HepG2 (cell line): ENCODE data around the gene PSMD3. TPM values are rescaled to one million over a fixed set of nuclear protein-coding genes. Genes with fewer than 3 reads are reported as not detected.
A peak's percentile ranks its signal among the peaks of the same experiment; 100 is the strongest.

Experiments
- DMAP1 ChIP-seq: IDR thresholded peaks from 2 replicates; pipeline ENCODE4 v1.6.1; 2016
- HDAC2 ChIP-seq: sonication (generic); formaldehyde crosslinking; IDR thresholded peaks from 2 replicates; pipeline ENCODE4 v1.4.0; 2020; ENCODE audit warnings: missing genetic modification reagents
- KLF15 ChIP-seq: sonication (generic); formaldehyde crosslinking; IDR thresholded peaks from 2 replicates; pipeline ENCODE4 v1.8.1; 2023; ENCODE audit warnings: borderline replicate concordance, mild to moderate bottlenecking, inconsistent platforms, missing genetic modification reagents, mixed read lengths
- MEF2D ChIP-seq: sonication (generic); formaldehyde crosslinking; IDR thresholded peaks from 2 replicates; pipeline ENCODE4 v1.5.1; 2020; ENCODE audit warnings: mild to moderate bottlenecking, missing genetic modification reagents
- MEIS1 ChIP-seq: sonication (generic); formaldehyde crosslinking; IDR thresholded peaks from 2 replicates; pipeline ENCODE4 v1.9.0; 2021; ENCODE audit warnings: mild to moderate bottlenecking, missing genetic modification reagents, moderate library complexity, borderline replicate concordance
- RNF2 ChIP-seq: fragments of 450-650 bp; conservative IDR thresholded peaks from 2 replicates; pipeline ENCODE4 v1.6.1; 2016; ENCODE audit warnings: low read depth
- SOX13 ChIP-seq, 3 experiments: fragments of 450-650 bp in 1 of 3; sonication (generic) in 1 of 3; formaldehyde crosslinking in 1 of 3; IDR thresholded peaks in 2 of 3; conservative IDR thresholded peaks in 1 of 3; 2 replicates each; pipeline versions ENCODE4 v1.5.0 to v1.6.1; 2016 to 2020; ENCODE audit warnings: antibody characterized with exemption in 1 of 3, mild to moderate bottlenecking in 1 of 3, missing compliant biosample characterization in 1 of 3, missing genetic modification reagents in 1 of 3, moderate library complexity in 1 of 3
- TIGD3 ChIP-seq: sonication (generic); formaldehyde crosslinking; IDR thresholded peaks from 2 replicates; pipeline ENCODE4 v1.5.1; 2020; ENCODE audit warnings: mild to moderate bottlenecking, missing genetic modification reagents, borderline replicate concordance
- ZNF280D ChIP-seq: sonication (generic); formaldehyde crosslinking; IDR thresholded peaks from 2 replicates; pipeline ENCODE4 v1.5.1; 2020; ENCODE audit warnings: mild to moderate bottlenecking, missing genetic modification reagents
- ZNF546 ChIP-seq: sonication (generic); formaldehyde crosslinking; conservative IDR thresholded peaks from 2 replicates; pipeline ENCODE4 v1.8.1; 2023; ENCODE audit warnings: mild to moderate bottlenecking, missing genetic modification reagents
- ZNF644 ChIP-seq: IDR thresholded peaks from 2 replicates; pipeline ENCODE4 v1.6.1; 2016; ENCODE audit warnings: low read depth
- ZSCAN9 ChIP-seq: IDR thresholded peaks from 2 replicates; pipeline ENCODE4 v1.6.1; 2016; ENCODE audit warnings: borderline replicate concordance
- polyA plus RNA-seq, 8 experiments: library from polyadenylated mRNA; depleted of rRNA in 3 of 8; stranded (reverse) in 7 of 8; unstranded in 1 of 8; fragments of >200 nt; fragmentation: Illumina TruSeq in 4 of 8; extraction: Trizol in 4 of 8; gene quantifications; 2 replicates each; pipeline versions ENCODE4 v1.2.1 to v1.2.3, GENCODE V29; 2011 to 2016; ENCODE audit warnings: low read depth in 4 of 8, missing spikeins in 1 of 8, mixed read lengths in 1 of 8; ENCODE audit not compliant: insufficient read depth in 1 of 8
- total RNA-seq, 5 experiments: library from RNA; depleted of rRNA; stranded (reverse); fragments of >200 nt; fragmentation: Illumina TruSeq; extraction: Trizol; gene quantifications; 2 replicates each; pipeline ENCODE4 v1.2.3, GENCODE V29; 2016; ENCODE audit warnings: low read depth in 1 of 5
- TF ChIP-seq, protein P1 (sequence below), 2 experiments: sonication (generic) in 1 of 2; formaldehyde crosslinking in 1 of 2; IDR thresholded peaks; 2 replicates each; pipeline versions ENCODE4 v1.4.0 to v1.6.1; 2016 to 2020; ENCODE audit warnings: borderline replicate concordance in 1 of 2, low read depth in 1 of 2, mild to moderate bottlenecking in 1 of 2, missing genetic modification reagents in 1 of 2
- TF ChIP-seq, protein P2 (sequence below): sonication (generic); IDR thresholded peaks from 2 replicates; pipeline ENCODE4 v1.6.1; 2016; ENCODE audit warnings: low read depth, borderline replicate concordance

The PSMD3 gene
- total and polyA plus RNA-seq, 2 of the 13 experiments (the other 11 are each of a cell fraction or from before 2014, with no cell fraction given), result 97.4 to 146 TPM

DNA sequence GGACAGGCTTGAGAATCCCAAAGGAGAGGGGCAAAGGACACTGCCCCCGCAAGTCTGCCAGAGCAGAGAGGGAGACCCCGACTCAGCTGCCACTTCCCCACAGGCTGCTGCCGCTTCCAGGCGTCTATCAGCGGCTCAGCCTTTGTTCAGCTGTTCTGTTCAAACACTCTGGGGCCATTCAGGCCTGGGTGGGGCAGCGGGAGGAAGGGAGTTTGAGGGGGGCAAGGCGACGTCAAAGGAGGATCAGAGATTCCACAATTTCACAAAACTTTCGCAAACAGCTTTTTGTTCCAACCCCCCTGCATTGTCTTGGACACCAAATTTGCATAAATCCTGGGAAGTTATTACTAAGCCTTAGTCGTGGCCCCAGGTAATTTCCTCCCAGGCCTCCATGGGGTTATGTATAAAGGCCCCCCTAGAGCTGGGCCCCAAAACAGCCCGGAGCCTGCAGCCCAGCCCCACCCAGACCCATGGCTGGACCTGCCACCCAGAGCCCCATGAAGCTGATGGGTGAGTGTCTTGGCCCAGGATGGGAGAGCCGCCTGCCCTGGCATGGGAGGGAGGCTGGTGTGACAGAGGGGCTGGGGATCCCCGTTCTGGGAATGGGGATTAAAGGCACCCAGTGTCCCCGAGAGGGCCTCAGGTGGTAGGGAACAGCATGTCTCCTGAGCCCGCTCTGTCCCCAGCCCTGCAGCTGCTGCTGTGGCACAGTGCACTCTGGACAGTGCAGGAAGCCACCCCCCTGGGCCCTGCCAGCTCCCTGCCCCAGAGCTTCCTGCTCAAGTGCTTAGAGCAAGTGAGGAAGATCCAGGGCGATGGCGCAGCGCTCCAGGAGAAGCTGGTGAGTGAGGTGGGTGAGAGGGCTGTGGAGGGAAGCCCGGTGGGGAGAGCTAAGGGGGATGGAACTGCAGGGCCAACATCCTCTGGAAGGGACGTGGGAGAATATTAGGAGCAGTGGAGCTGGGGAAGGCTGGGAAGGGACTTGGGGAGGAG, 34.7 kb downstream of the PSMD3 start, which contains the start of gene CSF3 (continued):
- TF ChIP-seq, protein P1, sequence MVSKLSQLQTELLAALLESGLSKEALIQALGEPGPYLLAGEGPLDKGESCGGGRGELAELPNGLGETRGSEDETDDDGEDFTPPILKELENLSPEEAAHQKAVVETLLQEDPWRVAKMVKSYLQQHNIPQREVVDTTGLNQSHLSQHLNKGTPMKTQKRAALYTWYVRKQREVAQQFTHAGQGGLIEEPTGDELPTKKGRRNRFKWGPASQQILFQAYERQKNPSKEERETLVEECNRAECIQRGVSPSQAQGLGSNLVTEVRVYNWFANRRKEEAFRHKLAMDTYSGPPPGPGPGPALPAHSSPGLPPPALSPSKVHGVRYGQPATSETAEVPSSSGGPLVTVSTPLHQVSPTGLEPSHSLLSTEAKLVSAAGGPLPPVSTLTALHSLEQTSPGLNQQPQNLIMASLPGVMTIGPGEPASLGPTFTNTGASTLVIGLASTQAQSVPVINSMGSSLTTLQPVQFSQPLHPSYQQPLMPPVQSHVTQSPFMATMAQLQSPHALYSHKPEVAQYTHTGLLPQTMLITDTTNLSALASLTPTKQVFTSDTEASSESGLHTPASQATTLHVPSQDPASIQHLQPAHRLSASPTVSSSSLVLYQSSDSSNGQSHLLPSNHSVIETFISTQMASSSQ (IDR thresholded peaks at IDR 0.05; ENCODE audit: low read depth), result no peak
- TF ChIP-seq, protein P1 (CRISPR knock-in tag; IDR thresholded peaks at IDR 0.05; ENCODE audit: borderline replicate concordance), result no peak
- no peak for TF ChIP-seq TIGD3 (CRISPR knock-in tag)
- no peak for TF ChIP-seq KLF15 (CRISPR knock-in tag)
- TF ChIP-seq ZNF280D (CRISPR knock-in tag), result 0 out of 2 replicates have a peak, but pooled peaks have one; percentile 32
- no peak for TF ChIP-seq ZNF644 (CRISPR knock-in tag)
- TF ChIP-seq SOX13 (IDR thresholded peaks at IDR 0.05), result no peak
- peak in 1 of 2 experiments; percentile 50; a peak in 2 of 4 replicates for TF ChIP-seq SOX13 (CRISPR knock-in tag; conservative IDR thresholded peaks at IDR 0.05 in 1 of 2, IDR thresholded peaks at IDR 0.05 in 1 of 2)
- TF ChIP-seq MEF2D, result 0 out of 2 replicates have a peak, but pooled peaks have one; percentile 19
- TF ChIP-seq DMAP1 (CRISPR knock-in tag), result 0 out of 2 replicates have a peak, but pooled peaks have one; percentile 22
- TF ChIP-seq ZSCAN9 (CRISPR knock-in tag), result 0 out of 2 replicates have a peak, but pooled peaks have one; percentile 39
- TF ChIP-seq, protein P2, sequence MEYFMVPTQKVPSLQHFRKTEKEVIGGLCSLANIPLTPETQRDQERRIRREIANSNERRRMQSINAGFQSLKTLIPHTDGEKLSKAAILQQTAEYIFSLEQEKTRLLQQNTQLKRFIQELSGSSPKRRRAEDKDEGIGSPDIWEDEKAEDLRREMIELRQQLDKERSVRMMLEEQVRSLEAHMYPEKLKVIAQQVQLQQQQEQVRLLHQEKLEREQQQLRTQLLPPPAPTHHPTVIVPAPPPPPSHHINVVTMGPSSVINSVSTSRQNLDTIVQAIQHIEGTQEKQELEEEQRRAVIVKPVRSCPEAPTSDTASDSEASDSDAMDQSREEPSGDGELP, result peak; percentile 98
- TF ChIP-seq ZNF546 (CRISPR knock-in tag), result no peak
- no peak for TF ChIP-seq MEIS1 (CRISPR knock-in tag)
- no peak; the same call in 1 of the 2 replicates for TF ChIP-seq HDAC2
- TF ChIP-seq RNF2, result no peak
